SHP77 treated with DMSO at 0.1 percent for 48 hours (cell line): ENCODE data around the gene TMEM168.
"Not testable (repeated sequence)": the region's sequence is repeated elsewhere in the genome, so short reads cannot be mapped to it uniquely, and the experiment has no call there.

Experiments
- DNase-seq: peaks from one replicate; lab custom pipeline; 2025; lab: John Stamatoyannopoulos, UW

TMEM168 gene

DNA sequence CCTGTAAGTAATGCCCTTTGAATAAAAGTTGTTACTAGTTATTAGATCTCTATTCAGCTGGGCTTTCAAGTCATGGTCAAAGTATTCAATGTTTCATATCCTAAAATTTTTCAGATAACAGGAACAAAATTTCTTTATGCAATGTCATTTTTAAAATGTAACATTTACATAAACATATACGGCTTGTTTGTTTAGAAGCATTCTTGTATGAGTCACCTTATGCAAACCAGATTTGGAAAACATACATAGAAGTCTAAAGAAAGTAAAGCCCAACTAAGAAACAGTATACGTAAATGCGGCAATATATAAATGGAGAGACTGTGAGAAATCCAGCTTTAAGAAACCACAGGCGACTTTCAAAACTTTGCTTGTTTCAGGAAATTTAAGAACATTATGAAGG is 10.5 kb downstream of the TMEM168 start:
- DNase-seq = no peak

DNA sequence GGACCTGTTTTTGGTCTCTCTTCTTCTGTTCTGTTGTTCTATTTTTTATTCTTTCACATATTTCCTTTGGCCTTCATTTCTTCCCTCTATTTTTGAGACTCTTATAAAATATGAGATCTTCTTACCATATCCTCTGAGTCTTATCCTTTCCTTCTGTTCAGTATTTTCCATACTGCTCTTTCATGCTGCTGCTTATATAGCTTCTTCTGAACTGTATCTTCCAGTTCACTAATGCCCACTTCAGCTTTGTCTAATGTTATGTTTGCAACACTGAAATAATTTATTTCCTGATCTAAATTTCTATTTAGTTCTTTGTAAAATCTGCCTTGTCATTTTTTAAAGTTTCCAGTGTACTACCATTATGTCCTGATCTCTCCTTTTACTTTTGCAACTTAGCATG is 12.8 kb downstream of the TMEM168 start:
- DNase-seq = no peak

DNA sequence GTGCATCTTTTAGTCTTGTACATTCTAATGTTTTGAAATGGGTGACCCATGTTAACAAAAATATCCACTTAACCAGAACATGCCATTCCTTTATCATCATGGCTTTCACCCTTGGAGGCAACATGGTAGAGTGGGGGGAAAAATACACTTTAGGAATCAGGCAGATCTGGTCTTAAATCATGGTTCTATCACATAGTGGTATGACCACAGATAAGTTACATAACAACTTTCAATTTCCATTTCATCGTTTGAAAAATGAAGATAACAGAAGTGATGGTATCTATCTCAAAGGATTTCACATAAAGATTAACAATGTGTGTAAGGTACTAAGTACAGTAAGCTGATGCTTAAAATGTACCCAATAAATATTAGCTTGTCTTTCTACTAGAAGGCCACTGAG is 19.0 kb downstream of the TMEM168 start:
- DNase-seq = no peak

DNA sequence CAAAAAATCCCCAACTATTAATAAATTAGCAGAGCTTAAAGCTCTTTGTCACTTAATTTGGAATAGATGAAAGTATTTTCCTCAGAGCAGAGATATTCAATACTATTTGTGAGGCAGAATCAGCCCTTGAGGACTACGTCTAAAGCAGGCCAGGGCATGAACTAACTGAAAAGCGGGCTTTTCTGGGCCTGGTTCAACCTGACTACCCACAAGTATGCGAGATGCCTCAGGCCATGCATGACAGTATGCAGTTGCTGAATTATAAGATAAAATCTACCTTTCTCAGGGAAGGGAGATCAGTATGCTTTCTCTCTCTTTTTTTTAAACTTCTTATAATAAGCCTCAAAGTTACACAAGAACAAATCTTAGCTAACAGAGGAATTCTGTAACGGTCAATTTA is 20.1 kb downstream of the TMEM168 start:
- DNase-seq = no peak

DNA sequence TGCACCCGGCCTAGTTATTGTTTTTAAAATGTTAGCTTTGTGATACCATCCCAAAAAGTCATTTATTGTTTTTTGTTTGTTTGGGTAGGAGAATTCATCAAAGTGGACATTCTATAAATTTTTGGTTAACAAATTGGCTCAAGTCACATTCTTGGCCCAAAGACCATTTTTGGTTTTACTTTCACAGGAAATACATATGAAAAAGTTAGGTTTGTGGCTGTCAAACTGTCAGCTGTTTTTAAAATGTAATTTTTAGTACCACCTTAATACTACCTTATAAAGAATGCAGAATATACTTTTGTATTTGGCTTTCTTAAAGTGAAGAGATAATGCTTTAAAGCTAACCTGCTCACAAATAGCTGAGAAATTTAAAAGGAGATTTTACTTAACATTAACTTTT is 25.1 kb downstream of the TMEM168 start:
- DNase-seq = no peak

DNA sequence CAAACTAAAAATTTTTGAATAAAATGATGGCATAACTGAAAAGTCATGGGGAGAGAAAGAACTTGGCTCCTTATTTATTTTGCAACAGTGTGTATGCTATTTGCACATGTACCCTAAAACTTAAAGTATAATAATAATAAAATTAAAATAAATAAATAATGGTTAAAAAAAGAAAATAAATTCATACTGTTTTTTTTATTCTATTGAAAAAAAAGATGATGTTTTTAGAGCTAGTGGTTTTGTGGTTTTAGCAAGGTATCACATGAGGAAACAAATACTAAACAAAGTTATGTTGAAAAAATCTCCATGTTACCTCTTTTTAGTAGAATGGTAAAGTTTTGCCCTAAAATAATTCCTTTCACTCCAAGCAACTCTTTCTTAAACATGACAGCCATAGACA is 26.2 kb downstream of the TMEM168 start:
- DNase-seq = no peak

DNA sequence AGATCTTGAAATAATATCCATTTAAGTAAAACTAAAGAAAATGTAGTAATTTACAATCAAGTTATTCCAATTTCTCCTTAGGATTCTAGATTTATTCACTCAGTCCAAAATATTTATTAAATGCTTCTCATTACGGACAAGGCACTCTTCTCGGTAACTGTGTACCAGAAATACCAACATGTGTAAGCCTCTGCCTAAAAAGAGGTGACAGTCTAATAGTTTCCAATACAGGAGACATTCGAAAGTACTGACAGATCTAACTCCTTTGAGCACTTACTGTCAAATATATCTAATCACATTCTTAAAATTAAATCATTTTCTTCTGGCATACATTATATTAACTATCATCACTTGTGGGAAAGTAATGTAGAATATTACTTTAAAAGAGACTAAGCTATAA is 26.9 kb downstream of the TMEM168 start:
- DNase-seq = no peak

DNA sequence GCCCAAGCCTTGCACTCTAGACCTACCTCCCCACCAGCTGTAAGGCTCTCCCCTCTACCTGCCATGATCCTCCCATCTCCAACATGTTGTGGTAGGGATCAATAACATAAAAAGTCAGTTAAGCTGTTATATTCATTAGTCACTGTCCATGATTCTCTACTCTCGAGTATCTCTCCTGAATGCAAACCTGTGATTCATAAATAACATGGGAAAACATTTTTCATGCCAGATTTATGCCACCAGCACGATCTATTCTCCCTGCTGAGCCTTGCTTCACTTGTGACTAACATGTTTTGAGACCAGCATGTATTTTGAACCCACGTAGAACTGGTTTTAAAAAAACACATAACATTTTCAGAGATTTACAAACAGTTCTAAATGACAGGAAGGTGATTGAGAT is 30.3 kb downstream of the TMEM168 start:
- no peak for DNase-seq

DNA sequence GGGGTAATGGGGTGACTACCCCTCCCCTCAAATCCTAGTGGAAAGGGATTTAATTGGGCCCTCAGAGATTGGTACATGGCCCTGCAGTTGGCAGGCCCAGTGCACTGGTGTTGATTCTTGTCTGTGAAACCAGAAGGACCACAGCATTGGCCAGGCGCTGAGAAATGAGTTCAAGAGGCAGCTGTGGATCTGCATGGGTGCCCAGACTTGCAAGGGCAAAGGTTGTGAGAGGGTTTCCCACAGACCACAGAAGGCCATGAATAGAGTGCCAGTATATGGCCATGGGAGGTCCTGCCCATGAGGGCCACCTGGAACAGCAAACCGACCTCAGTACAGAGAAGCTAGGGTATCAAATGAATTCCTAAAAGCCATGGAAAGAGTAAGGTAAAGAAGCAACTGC is 32.9 kb downstream of the TMEM168 start:
- no peak for DNase-seq

DNA sequence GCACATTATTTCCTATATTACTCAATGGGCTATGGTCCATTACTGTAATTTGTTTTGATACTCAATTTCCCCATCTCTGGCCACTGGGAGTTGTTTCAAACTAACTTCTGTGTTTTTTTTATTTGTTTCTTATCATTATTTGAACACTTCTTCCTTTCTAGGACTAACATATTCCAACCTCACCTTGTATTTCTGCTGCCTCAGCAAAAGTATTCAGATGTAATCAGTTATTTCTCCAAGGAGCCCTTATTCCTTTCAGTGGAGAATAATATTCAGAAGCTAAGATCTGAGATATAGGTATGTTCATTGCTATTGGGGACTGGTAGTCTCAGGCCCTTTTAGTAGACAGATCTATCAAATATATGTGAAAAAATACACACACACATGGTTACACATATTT is 36.9 kb downstream of the TMEM168 start:
- DNase-seq = no peak

DNA sequence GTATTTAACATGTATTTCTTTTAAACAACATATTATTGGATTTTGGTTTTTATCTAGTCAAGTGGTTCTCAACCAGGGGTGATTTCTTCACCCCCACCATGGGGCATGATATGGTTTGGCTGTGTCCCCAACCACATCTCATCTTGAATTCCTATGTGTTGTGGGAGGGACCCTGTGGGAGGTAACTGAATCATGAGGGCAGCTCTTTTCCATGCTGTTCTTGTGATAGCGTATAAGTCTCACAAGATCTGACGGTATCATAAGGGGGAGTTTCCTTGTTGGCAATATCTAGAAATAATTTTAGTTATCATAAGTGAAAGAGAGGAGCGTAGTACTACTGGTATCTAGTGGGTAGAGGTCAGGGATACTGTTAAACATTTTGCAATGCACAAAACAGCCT is 37.6 kb downstream of the TMEM168 start:
- DNase-seq = no peak

DNA sequence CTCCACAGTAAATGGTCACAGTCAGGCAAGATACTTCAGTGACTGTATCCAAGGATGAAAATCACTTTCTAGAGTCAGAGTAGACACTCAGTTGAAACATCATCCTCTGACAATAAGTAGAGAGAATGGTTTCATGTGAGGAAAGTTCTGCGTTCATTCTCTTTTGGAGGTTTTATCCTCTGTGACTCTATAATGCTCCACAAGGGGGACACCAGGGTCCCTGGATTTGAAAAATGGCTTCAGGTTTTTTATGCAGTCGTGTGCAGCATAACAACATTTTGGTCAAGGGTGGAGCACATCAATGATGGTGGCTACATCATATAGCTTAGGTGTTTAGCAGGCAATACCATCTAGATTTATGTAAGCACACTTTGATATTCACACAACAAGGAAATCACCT is 40.4 kb downstream of the TMEM168 start:
- no peak for DNase-seq

DNA sequence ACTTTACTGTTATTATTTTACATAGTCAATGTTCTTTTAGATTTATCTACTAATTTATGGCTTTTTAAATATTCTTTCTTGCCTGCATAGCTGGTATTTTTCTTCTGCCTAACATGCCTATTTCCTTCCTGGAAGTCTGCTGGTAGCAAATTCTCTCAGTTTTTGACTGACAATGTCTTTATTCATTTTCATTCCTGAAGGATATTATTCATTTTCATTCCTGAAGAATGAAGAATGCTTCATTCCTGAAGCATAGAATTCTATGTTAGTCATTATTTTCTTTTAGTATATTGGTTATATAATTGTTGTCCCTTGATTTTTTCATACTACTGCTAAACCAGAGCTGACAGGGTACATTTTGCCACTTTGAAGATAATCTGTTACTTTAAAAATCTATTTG is 41.8 kb downstream of the TMEM168 start:
- DNase-seq = no peak

DNA sequence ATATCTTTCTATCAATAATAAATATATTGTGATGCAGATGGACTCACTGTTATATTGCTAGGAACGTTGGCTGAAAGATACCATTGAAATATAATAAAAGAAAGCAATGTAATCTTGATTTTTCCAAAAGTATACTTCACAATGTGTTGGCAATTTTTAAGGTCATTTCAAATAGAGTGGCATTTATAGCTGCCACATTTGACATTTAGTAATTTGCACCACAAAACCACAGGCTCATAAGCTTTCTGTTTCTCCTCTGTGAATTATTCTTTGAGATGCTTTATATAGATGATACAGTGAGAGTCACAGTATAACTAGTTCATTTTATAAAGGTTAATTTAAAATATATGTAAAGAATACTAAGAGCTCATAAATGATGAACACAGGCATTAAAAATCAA is 44.6 kb downstream of the TMEM168 start:
- no peak for DNase-seq

DNA sequence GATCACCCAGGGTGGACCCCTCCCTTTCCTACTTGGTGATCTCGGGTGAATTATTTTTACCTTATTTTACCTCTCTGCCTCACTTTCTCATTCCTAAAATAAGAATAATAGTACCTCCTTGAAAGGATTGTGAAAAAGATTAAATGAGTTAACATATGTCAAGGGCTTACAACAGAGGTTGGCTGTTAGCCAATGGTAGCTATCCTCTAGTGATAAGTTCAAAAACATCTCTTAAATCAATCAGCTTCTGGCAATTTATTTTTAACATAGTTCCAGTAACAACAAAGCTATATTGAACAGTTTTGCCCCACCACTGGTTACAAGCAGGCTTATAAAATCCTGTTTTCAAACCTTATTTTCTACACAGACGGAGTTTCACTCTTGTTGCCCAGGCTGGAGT is 45.4 kb downstream of the TMEM168 start:
- no peak for DNase-seq

DNA sequence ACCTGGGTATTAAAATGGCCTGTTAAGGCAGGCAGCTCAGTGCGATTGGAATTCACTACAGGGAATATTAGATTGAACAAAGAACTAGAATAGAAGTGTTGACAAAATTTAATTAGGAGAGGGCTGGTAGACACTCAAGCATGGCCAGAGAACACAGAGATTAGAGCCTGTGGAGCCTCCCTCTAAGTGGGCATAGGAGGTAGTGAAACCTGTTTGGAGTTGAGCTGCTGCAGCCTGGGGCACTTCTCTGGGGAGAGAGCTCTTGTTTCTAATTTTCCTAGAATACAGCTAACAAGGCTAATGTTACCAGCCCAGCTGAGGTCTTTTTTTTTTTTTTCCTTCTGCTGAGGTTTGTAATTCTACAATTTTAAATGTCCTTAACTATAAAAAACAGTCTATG is 46.4 kb downstream of the TMEM168 start:
- DNase-seq = no peak

DNA sequence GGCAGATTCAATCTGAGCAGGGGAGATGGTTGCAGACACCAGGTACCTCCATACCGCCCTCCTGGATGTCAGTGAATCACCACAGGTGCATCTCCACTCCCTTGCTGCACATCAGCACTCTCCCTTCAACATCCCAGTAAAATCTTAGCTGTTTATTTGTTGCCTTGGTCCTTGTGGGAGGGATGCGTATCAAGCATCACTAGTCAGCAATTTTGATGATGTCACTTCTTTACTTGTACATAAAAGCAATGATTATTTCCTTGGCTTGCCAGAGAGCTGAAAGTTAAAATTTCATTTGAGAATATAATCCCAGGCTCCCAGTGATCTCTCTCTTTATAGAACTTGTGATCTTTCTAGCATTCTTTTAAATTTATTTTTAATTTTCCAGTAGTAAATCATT is 49.5 kb downstream of the TMEM168 start:
- DNase-seq = no peak

DNA sequence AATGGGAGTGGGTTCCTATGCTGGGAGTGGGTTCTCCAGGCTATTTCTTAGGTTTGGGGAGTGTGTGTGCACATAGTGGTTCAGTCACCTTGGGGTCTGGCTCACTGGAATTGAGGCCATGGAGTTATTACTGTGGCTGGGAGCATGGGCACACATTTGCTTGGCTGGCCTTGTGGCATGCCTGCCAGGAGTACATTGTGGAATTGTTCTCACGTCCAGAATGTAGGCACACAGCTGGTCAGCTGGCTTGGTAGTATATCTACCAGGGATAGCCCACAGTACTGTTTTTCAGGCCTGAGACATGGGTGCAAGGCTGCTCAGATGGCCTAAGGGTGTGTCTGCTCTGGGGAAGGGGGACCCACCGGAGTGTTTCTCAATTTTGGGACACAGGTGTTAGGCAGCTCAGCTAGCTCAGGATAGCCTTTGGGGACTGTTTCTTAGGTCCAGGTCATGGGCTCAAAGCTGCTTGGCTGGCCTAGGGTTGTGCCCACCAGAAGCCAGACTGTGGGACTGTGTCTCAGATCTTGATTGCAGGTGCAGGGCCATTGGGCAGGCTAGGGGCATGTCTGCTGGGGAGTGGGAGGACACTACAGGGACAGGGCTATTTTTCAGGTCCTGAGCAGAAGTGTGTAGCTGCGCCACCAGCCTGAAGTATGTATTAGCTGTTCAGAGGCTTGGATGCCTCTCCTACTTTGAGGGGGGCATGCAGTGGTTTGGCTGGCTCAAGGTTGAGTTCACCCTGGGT is 50.6 kb downstream of the TMEM168 start:
- no peak for DNase-seq

DNA sequence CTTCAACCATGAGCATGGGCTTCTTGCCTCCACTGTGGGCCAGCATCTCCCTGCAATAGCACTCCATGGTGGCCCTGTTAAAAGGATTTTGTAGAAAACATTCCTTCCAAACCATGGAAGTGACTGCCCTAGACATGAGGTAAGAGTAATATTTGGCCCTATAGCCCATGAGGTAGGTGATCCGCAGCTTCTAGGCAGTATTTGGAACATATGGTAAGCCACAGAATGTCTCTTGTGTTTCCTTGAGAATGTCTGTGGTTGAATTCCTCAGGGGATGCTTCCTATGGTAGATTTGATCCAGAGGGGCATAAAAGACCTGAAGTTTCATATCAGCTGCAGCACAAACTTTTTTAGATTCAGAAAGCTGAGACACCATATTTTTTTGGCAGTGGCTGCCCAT is 54.9 kb downstream of the TMEM168 start:
- no peak for DNase-seq

DNA sequence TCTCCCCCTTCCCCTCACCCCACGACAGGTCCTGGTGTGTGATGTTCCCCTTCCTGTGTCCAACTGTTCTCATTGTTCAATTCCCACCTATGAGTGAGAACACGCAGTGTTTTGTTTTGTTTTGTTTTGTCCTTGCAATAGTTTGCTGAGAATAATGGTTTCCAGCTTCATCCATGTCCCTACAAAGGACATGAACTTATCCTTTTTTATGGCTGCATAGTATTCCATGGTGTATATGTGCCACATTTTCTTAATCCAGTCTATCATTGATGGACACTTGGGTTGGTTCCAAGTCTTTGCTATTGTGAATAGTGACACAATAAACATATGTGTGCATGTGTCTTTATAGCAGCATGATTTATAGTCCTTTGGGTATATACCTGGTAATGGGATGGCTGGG is 58.9 kb downstream of the TMEM168 start:
- DNase-seq = not testable (repeated sequence)

DNA sequence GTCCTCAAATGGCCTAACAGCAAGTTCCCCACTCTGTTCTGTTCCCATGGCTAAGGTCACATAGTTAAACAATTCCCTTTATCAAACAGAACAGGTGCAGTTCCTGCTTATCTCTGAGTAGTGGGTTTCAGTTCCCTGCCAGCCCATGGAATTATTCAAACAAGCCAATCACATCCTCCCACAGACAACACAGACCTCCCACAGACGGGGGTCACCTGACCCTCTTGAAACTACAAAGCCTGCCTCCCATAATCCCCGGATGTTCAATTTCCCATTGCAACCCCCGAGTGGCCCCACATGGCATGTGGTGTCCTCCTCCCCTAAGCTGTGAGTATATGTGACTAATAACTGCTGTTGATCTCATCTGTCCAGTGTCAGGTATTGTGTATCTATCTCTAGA is 64.1 kb downstream of the TMEM168 start:
- DNase-seq = no peak

DNA sequence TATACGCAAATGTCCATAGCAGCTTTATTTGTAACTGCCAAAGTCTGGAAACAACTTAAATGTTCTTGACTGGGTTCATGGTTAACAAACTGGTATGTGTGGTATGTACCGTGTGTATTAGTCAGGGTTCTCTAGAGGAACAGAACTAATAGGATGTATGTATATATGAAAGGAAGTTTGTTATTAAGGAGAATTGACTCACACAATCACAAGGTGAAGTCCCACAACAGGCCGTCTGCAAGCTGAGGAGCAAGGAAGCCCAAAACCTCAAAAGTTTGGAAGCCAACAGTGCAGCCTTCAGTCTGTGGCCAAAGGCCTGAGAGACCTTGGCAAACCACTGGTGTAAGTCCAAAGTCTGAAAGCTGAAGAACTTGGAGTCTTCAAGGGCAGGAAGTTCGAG is 66.8 kb downstream of the TMEM168 start:
- no peak for DNase-seq

DNA sequence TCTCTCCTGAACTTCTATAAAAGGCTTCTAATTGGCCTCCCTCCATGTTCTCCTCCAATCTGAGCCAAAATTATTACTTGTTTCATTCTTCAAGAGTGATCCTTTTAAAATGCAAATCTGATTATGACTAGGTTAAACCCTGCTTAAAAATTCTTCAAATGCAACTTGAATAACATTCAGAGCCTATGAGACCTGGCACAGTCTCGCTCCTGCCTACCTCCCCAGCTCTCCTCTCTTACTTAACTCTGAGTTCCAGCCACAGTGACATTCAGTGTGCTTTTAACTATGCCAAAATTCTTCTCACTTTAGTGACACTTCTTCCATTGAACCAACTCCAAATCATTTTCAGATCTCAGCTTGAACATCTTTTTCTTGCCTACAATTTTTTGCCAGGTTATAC is 68.8 kb downstream of the TMEM168 start:
- no peak for DNase-seq

DNA sequence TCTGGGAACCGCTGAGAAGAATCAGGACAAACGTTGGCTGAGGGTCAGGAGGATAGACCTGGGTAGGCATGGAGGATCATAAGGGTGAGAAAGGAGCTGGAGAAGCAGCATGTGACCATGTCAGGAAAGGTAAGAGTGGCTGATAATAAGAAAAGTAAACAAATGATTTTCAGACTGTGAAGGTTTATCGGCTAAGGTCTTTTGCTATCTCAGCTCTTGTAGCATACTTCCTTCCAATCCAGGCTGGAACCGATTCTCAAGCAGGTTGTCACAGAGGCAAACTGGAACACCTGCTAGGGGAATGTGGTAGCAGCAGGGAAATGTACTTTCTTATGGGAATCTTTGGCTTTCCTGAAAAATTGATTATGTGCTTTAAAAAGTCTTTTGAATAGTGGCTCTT is 74.7 kb downstream of the TMEM168 start:
- no peak for DNase-seq

DNA sequence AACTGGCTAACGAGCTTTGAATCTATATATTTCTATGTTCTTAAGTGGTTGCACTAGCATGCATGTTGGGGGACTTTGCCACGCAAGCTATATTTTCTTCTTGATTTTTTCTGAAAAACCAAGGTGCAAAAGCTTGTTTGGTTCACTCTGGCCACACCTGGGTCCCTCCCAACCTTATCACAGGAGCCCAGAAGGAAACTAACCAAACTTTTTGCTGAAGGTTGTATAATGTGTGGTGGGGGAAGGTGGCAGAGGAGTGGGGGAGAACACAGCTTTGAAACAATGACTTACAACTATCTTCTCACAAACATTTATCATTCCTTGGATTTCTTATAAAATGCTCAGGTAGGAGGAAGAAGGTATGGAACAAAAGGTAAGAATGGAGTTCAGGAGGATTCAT is 75.3 kb downstream of the TMEM168 start:
- DNase-seq = no peak
